ENCODE results near the gene SHCBP1. TPM values are rescaled to one million over a fixed set of nuclear protein-coding genes. Genes with fewer than 3 reads are reported as not detected.

The SHCBP1 gene
- total and polyA plus RNA-seq, 4 donors = 0.96 to 6.1 (median 1.5) TPM

GRCh38 chr16:46651305-46651704, 30.1 kb upstream of the SHCBP1 start:
- 90 to 91% methylated on average over 3 of the region's 3 CpGs for WGBS, 2 donors

GRCh38 chr16:46650254-46650623, 29.1 kb upstream of the SHCBP1 start:
- H3K9me3 ChIP-seq (ENCODE audit: control insufficient read depth in 4 of 4, insufficient read depth in 3 of 4, low read length in 3 of 4) = no peaks in the 10 kb centered on the region
- H3K9ac ChIP-seq (ENCODE audit: insufficient read depth in 1 of 2, low read length in 2 of 2) = no peak overlapping the region
- WGBS, 2 donors = 88 to 92% methylated on average over 5 of the region's 5 CpGs
- peaks cover 0 to 10% (median 0%) of the 10 kb centered on the region in 5 donors for H3K4me1 ChIP-seq (ENCODE audit: control insufficient read depth in 5 of 5, insufficient read depth in 5 of 5, low read length in 5 of 5)
- DNase-seq (peak in 2 of 3 donors; percentile 19 to 39), ATAC-seq (ENCODE audit: insufficient read depth, low FRiP score) (no peak)
- H3K27ac ChIP-seq (ENCODE audit: low read depth in 1 of 2, low read length in 1 of 2) = no peak overlapping the region
- TF ChIP-seq CTCF (IDR thresholded peaks at IDR 0.05; ENCODE audit: control extremely low read depth, extremely low read depth) = no peak
- H3K36me3 ChIP-seq (ENCODE audit: control insufficient read depth in 4 of 4, insufficient read depth in 4 of 4, low read length in 4 of 4) = no peaks in the 10 kb centered on the region
- H3K4me3 ChIP-seq = no peak overlapping the region
- H3K27me3 ChIP-seq (ENCODE audit: control insufficient read depth in 3 of 3, insufficient read depth in 3 of 3, low read length in 2 of 3) = no peaks in the 10 kb centered on the region

More at GRCh38 chr16:46651305-46651704, 30.1 kb upstream of the SHCBP1 start:
- DNase-seq (no peak), ATAC-seq (ENCODE audit: insufficient read depth, low FRiP score) (no peak)
- H3K9ac ChIP-seq (ENCODE audit: insufficient read depth in 1 of 2, low read length in 2 of 2) = no peak overlapping the region
- TF ChIP-seq CTCF (IDR thresholded peaks at IDR 0.05; ENCODE audit: control extremely low read depth, extremely low read depth) = no peak
- no peak overlapping the region for H3K4me3 ChIP-seq
- no peaks in the 10 kb centered on the region for H3K36me3 ChIP-seq (ENCODE audit: control insufficient read depth in 4 of 4, insufficient read depth in 4 of 4, low read length in 4 of 4)
- no peaks in the 10 kb centered on the region for H3K27me3 ChIP-seq (ENCODE audit: control insufficient read depth in 3 of 3, insufficient read depth in 3 of 3, low read length in 2 of 3)
- peaks cover 0 to 10% (median 0%) of the 10 kb centered on the region in 5 donors for H3K4me1 ChIP-seq (ENCODE audit: control insufficient read depth in 5 of 5, insufficient read depth in 5 of 5, low read length in 5 of 5)
- no peak overlapping the region for H3K27ac ChIP-seq (ENCODE audit: low read depth in 1 of 2, low read length in 1 of 2)
- H3K9me3 ChIP-seq (ENCODE audit: control insufficient read depth in 4 of 4, insufficient read depth in 3 of 4, low read length in 3 of 4) = no peaks in the 10 kb centered on the region

- no peak for TF ChIP-seq CTCF (IDR thresholded peaks at IDR 0.05; ENCODE audit: control extremely low read depth, extremely low read depth)
- Histone ChIP-seq H3K27me3 (ENCODE audit: control insufficient read depth in 3 of 3, insufficient read depth in 3 of 3, low read length in 2 of 3) (no peaks in the 10 kb centered on the region), H3K36me3 (ENCODE audit: control insufficient read depth in 4 of 4, insufficient read depth in 4 of 4, low read length in 4 of 4) (no peaks in the 10 kb centered on the region), H3K4me3 (no peak overlapping the region), H3K4me1 (ENCODE audit: control insufficient read depth in 5 of 5, insufficient read depth in 5 of 5, low read length in 5 of 5) (peaks cover 0 to 10% (median 0%) of the 10 kb centered on the region in 5 donors), H3K9me3 (ENCODE audit: control insufficient read depth in 4 of 4, insufficient read depth in 3 of 4, low read length in 3 of 4) (no peaks in the 10 kb centered on the region), H3K9ac (ENCODE audit: insufficient read depth in 1 of 2, low read length in 2 of 2) (peak overlapping the region in 1 of 2 donors; percentile 19), H3K27ac (ENCODE audit: low read depth in 1 of 2, low read length in 1 of 2) (no peak overlapping the region)
- ATAC-seq (ENCODE audit: insufficient read depth, low FRiP score) (no peak), DNase-seq (peak in 2 of 3 donors; percentile 9 to 41)
- WGBS, 2 donors = 86 to 91% methylated on average over 27 of the region's 27 CpGs
Measured at GRCh38 chr16:46649588-46650253, 28.5 kb upstream of the SHCBP1 start.
